NB4 (cell line): ENCODE results near the gene NELFA.

Experiments
- DNase-seq: peaks from one replicate; pipeline ENCODE4 v3.0.0; 2010; ENCODE audit warnings: low read depth
- H3K4me3 ChIP-seq: one replicate; pipeline ENCODE4 v1.5.1; 2011; ENCODE audit warnings: mild to moderate bottlenecking, low read depth, low read length, moderate library complexity
- CTCF ChIP-seq: IDR thresholded peaks from one replicate; pipeline ENCODE4 v1.5.1; 2012; ENCODE audit warnings: low read depth, low read length
- MAX ChIP-seq: IDR thresholded peaks from 2 replicates; pipeline ENCODE4 v1.6.1; 2011; ENCODE audit warnings: low read depth, low read length
- MYC ChIP-seq: IDR thresholded peaks from 2 replicates; pipeline ENCODE4 v1.6.1; 2011; ENCODE audit warnings: low read depth, low read length
- POLR2A ChIP-seq: IDR thresholded peaks from 2 replicates; pipeline ENCODE4 v1.6.1; 2011; ENCODE audit warnings: mild to moderate bottlenecking; ENCODE audit not compliant: insufficient read length; ENCODE audit errors: extremely low read depth

NELFA gene

DNA sequence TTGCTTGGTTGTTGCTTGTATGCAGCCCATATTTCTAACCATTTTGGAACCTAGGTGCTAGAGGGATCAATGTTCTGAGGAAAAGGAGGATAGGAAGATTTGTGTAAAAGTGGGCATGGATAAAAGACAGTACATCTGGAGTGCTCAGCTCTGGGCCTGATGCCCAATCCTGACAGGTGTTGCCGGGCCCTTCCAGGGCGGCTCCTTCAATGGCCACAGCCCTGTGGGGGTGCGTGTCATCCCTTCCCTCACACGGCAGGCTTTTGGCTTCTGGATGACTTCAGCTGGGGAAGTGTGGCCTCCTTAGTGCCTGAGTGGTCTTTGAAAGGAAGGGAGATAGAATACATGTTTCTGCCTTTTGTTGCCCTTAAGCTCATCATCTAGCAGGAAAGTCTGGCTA is 47.2 kb downstream of the NELFA start:
- H3K4me3 ChIP-seq: no peak overlapping the region
- DNase-seq: no peak
- TF ChIP-seq CTCF (no peak), MAX (no peak), POLR2A (no peak), MYC (no peak)

DNA sequence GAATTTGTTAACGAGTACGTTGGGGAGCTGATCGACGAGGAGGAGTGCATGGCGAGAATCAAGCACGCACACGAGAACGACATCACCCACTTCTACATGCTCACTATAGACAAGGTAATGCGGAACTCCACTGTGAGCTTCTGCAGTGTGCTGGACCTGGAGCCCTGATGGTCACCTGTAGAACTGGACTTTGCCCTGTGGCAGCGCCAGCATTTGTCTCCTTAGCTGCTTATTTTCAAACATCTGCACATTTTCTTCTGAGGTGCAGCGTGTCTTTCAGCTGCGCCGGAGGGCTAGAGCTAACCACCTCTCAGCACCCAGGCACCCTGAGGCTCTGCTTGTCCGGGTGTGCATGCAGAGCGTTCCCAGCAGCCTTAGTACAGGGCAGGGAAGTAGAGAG is 47.7 kb downstream of the NELFA start:
- H3K4me3 ChIP-seq: no peak overlapping the region
- TF ChIP-seq MYC: no peak
- TF ChIP-seq CTCF: no peak
- no peak for TF ChIP-seq POLR2A
- no peak for TF ChIP-seq MAX
- no peak for DNase-seq

DNA sequence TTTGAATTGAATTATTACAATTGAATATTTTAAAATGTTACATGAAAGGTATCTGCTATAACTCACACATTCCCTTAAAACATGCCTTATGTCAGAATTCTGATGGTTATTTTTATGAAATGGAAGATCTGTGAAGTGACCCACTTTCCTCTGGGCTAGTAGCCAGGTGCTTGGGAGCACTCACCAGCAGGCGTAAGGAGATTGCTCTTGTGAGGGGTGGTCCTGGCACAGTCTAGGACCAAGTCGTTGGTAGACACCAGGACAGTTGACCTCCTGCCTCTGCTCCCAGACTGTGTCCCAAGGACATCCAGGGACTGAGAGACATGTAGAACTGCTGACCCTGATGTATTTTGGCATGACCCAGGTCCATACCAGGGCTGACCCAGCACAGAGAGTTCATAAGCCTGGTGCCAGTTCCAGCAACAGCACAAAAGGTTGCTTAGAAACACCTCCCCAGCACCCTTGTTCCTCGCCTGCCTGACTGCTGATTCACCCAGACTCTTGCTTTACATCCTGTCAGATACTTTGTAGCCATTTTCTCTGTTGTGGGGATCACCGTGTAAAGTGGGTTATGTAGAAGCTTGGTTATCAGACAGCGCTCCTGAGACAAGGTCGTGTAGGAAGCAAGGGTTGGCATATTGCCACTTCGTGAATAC is 48.5 kb downstream of the NELFA start:
- TF ChIP-seq POLR2A: no peak
- no peak for TF ChIP-seq CTCF
- no peak for TF ChIP-seq MAX
- no peak for TF ChIP-seq MYC
- no peak for DNase-seq
- no peak overlapping the region for H3K4me3 ChIP-seq

GRCh38 chr4:1959104-1959384 is 49.7 kb downstream of the NELFA start:
- DNase-seq: no peak
- H3K4me3 ChIP-seq: no peak overlapping the region
- TF ChIP-seq POLR2A: no peak
- no peak for TF ChIP-seq MYC
- TF ChIP-seq MAX: no peak
- TF ChIP-seq CTCF: no peak

DNA sequence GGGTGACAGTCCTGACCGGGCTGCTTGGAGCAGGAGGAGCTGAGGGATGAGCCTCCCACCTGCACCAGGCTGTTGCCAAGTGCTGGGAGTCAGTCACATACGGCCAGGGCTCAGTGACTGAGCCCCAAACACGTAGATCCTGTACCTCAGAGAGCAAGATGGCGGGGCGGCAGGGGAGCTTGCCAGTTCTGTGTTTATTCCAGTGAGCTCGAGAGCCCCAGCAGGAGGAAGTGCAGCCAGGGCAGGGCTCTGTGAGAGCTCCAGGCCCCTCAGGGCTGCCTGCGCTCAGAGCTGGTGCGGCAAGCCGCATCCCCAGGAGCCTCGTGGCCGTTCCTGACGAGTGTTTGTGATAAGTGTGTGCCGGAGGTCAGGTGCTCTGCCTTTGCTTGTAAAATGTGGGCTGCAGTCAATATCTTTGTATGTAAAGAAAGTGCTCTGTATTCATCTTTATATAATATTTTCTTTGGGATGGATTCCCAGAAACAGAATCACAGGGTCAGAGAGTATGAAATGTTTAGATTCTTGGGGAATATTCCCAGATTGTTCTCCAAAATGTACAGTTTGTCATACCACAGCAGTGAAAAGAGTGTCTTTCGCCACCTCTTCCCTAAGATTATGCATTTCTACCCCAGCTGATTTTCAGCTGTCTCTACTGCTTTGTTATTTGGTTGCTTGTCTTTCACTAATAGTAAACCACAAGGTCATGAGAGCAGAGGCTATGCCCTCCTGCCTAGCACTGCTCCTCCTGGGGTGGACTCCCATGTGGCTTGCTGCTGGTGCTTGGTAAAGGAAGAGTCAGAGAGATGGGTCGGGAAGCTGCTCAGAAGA is 50.3 kb downstream of the NELFA start:
- no peak for DNase-seq
- no peak for TF ChIP-seq MYC
- TF ChIP-seq CTCF: no peak
- TF ChIP-seq MAX: no peak
- TF ChIP-seq POLR2A: no peak

More for the DNA sequence above, 50.3 kb downstream of the NELFA start:
- H3K4me3 ChIP-seq: no peak overlapping the region
